Tibial nerve (tissue), 4 donors: Measurements from ENCODE around the gene TLN1. TPM values are rescaled to one million over a fixed set of nuclear protein-coding genes. Genes with fewer than 3 reads are reported as not detected.
A peak's percentile ranks its signal among the peaks of the same experiment; 100 is the strongest.

Source experiments
- DNase-seq, 2 donors: peaks; one replicate each; pipeline ENCODE4 v3.0.0-alpha.2; 2019; ENCODE audit warnings: low spot score in 2 of 2
- H3K27ac ChIP-seq, 4 donors: fragments of 200-600 bp; sonication (generic) in 3 of 4; one replicate each; pipeline ENCODE4 v1.5.1; 2017 to 2019; ENCODE audit warnings: mild to moderate bottlenecking in 1 of 4
- H3K27me3 ChIP-seq, 2 donors: fragments of 200-600 bp; sonication (generic) in 1 of 2; one replicate each; pipeline versions ENCODE4 v1.5.1 to v1.6.0; 2017 to 2019
- H3K36me3 ChIP-seq, 3 donors: fragments of 200-600 bp; sonication (generic); one replicate each; pipeline ENCODE4 v1.5.1; 2018 to 2019
- H3K4me1 ChIP-seq, 4 donors: fragments of 200-600 bp; sonication (generic) in 3 of 4; one replicate each; pipeline ENCODE4 v1.5.1; 2017 to 2019
- H3K4me3 ChIP-seq, 4 donors: fragments of 200-600 bp; sonication (generic) in 3 of 4; one replicate each; pipeline ENCODE4 v1.5.1; 2017 to 2019; ENCODE audit warnings: mild to moderate bottlenecking in 1 of 4, moderate library complexity in 1 of 4
- H3K9me3 ChIP-seq, 4 donors: fragments of 200-600 bp; sonication (generic) in 3 of 4; one replicate each; pipeline ENCODE4 v1.5.1; 2017 to 2019
- EP300 ChIP-seq, 2 donors: sonication (generic); formaldehyde crosslinking; IDR thresholded peaks; one replicate each; pipeline ENCODE4 v1.6.1; 2017; ENCODE audit warnings: antibody characterized with exemption in 2 of 2, mild to moderate bottlenecking in 1 of 2
- POLR2A ChIP-seq, 2 donors: fragments of 450-650 bp; IDR thresholded peaks; one replicate each; pipeline ENCODE4 v1.6.1; 2017; ENCODE audit warnings: antibody characterized with exemption in 2 of 2, mild to moderate bottlenecking in 2 of 2, moderate library complexity in 2 of 2
- WGBS, 2 donors: methylation state at CpG; one replicate each; pipeline ENCODE4 v1.1.5; 2018; 5-methylcytosine and 5-hydroxymethylcytosine counted together
- total RNA-seq, 4 donors: library from RNA; depleted of rRNA; stranded (reverse); fragments of >200 nt; gene quantifications; one replicate each; pipeline ENCODE4 v1.1.0, GENCODE V29; 2016
- TF ChIP-seq, protein P1 (sequence below), 5 experiments: fragments of 200-600 bp in 3 of 5; fragments of 450-650 bp in 2 of 5; sonication (generic) in 3 of 5; IDR thresholded peaks; one replicate each; pipeline ENCODE4 v1.5.1; 2016 to 2019; ENCODE audit warnings: antibody characterized with exemption in 5 of 5, mild to moderate bottlenecking in 3 of 5, moderate library complexity in 2 of 5

TLN1 gene
- total RNA-seq, 4 donors from 2014 or later = 284 to 405 (median 350) TPM

DNA sequence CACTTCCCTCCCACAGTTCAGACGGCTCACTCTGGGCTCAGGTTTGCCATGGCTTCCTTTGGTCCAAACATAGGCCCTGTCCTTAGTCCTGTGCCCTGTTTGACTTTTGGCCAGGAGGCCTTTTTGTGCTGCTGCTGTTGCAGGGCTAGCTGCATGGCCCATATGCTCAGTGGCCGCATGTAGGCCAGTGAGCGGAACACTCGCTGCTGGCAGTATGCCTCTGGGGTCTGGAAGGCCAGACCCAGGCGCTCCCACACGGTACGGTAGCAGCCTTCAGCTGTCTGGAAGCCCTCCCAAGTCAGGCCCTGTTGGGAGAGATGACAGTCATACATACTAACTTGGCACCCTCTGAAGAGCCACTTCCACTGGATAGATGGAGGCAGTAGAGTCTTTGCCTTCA is 5.1 kb upstream of the TLN1 start:
- peaks cover 0 to 81% (median 17%) of the 10 kb centered on the region in 3 donors for H3K36me3 ChIP-seq
- no peak for TF ChIP-seq POLR2A (IDR thresholded peaks at IDR 0.05)
- TF ChIP-seq, protein P1, sequence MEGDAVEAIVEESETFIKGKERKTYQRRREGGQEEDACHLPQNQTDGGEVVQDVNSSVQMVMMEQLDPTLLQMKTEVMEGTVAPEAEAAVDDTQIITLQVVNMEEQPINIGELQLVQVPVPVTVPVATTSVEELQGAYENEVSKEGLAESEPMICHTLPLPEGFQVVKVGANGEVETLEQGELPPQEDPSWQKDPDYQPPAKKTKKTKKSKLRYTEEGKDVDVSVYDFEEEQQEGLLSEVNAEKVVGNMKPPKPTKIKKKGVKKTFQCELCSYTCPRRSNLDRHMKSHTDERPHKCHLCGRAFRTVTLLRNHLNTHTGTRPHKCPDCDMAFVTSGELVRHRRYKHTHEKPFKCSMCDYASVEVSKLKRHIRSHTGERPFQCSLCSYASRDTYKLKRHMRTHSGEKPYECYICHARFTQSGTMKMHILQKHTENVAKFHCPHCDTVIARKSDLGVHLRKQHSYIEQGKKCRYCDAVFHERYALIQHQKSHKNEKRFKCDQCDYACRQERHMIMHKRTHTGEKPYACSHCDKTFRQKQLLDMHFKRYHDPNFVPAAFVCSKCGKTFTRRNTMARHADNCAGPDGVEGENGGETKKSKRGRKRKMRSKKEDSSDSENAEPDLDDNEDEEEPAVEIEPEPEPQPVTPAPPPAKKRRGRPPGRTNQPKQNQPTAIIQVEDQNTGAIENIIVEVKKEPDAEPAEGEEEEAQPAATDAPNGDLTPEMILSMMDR (IDR thresholded peaks at IDR 0.05) = no peak
- no peak for TF ChIP-seq EP300 (IDR thresholded peaks at IDR 0.05)

DNA sequence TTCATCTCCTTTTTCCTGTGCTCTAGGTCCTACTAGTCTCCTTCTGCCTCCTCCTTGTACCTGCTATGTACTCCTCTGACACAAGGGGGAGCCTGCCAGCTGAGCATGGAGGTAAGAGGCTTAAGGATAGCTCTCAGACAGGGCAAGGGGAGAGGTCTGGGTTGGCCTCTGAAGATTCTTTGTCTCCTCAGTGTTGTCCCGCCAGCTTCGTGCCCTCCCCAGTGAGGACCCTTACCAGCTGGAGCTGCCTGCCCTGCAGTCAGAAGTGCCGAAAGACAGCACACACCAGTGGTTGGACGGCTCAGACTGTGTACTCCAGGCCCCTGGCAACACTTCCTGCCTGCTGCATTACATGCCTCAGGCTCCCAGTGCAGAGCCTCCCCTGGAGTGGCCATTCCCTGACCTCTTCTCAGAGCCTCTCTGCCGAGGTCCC is 4.2 kb upstream of the TLN1 start:
- 28 to 29% methylated on average over 3 to 5 of the region's 5 CpGs for WGBS, 2 donors
- peak; percentile 46 to 74 for DNase-seq
- H3K4me1 ChIP-seq = peaks cover 0 to 22% (median 16%) of the 10 kb centered on the region in 4 donors
- H3K9me3 ChIP-seq = no peaks in the 10 kb centered on the region
- H3K4me3 ChIP-seq = no peak overlapping the region
- peak overlapping the region in 1 of 4 donors; percentile 28 for H3K27ac ChIP-seq
- no peak for TF ChIP-seq POLR2A (IDR thresholded peaks at IDR 0.05)
- TF ChIP-seq, protein P1 (IDR thresholded peaks at IDR 0.05) = peak; percentile 61 to 77 (median 69)
- no peaks in the 10 kb centered on the region for H3K27me3 ChIP-seq
- peaks cover 0 to 72% (median 17%) of the 10 kb centered on the region in 3 donors for H3K36me3 ChIP-seq

More for the DNA sequence above, 5.1 kb upstream of the TLN1 start:
- Histone ChIP-seq H3K9me3 (no peaks in the 10 kb centered on the region), H3K27ac (no peak overlapping the region), H3K27me3 (no peaks in the 10 kb centered on the region), H3K4me1 (peaks cover 0 to 22% (median 15%) of the 10 kb centered on the region in 4 donors), H3K4me3 (no peak overlapping the region)
- DNase-seq = no peak
- WGBS, 2 donors = 62 to 67% methylated on average over 5 to 7 of the region's 7 CpGs

DNA sequence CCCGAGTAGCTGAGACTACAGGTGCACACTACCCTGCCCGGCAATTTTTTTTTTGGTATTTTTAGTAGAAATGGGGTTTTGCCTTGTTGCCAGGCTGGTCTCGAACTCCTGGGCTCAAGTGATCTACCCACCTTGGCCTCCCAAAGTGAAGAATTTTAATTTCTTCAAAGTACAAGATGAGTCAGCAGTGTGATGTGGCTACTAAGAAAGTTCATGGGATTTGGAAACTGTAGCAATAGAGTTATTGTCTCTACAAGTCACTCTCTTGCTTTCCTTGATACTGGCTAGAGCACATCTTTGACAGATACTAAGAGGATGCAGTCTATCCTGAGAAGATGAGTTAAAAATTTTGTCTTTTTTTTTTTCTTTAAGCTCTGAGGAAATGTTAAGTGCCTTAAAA is 2.1 kb upstream of the TLN1 start:
- TF ChIP-seq, protein P1 (IDR thresholded peaks at IDR 0.05) = no peak
- TF ChIP-seq EP300 (IDR thresholded peaks at IDR 0.05) (no peak), POLR2A (IDR thresholded peaks at IDR 0.05) (no peak)
- no peak overlapping the region for H3K4me3 ChIP-seq
- 90 to 92% methylated on average over 3 of the region's 3 CpGs for WGBS, 2 donors
- H3K36me3 ChIP-seq = peaks cover 0 to 51% (median 17%) of the 10 kb centered on the region in 3 donors
- peak overlapping the region in 3 of 4 donors; percentile 2 to 95 (median 94) for H3K27ac ChIP-seq
- H3K27me3 ChIP-seq = no peaks in the 10 kb centered on the region
- H3K9me3 ChIP-seq = no peaks in the 10 kb centered on the region
- H3K4me1 ChIP-seq = peaks cover 0 to 43% (median 37%) of the 10 kb centered on the region in 4 donors
- no peak for DNase-seq

DNA sequence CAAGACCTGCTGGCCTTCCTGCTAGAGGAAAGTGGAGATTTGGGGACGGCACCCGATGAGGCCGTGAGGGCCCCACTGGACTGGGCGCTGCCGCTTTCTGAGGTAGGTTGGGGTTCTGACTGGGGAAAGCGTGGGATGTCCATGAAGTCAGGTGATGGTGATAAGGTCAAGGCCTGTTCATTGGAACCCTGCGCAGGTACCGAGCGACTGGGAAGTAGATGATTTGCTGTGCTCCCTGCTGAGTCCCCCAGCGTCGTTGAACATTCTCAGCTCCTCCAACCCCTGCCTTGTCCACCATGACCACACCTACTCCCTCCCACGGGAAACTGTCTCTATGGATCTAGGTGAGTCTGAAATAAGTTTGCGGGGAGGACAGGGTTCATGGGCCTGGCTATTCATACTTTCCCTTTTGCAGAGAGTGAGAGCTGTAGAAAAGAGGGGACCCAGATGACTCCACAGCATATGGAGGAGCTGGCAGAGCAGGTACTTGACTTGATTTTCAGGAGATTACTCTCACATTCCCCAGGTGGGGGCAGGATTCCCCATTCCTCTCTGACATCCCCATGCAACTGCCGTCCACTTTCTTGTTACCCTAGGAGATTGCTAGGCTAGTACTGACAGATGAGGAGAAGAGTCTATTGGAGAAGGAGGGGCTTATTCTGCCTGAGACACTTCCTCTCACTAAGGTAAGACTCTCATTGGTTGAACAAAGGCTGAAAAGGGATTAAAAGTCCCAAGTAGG is 976 bp upstream of the TLN1 start:
- Histone ChIP-seq H3K27me3 (no peaks in the 10 kb centered on the region), H3K9me3 (no peaks in the 10 kb centered on the region), H3K4me3 (peak overlapping the region; percentile 62 to 90 (median 82)), H3K27ac (peak overlapping the region; percentile 89 to 99 (median 94)), H3K4me1 (peaks cover 0 to 54% (median 48%) of the 10 kb centered on the region in 4 donors), H3K36me3 (peaks cover 0 to 39% (median 10%) of the 10 kb centered on the region in 3 donors)
- 1 to 2% methylated on average over 13 to 14 of the region's 14 CpGs for WGBS, 2 donors
- TF ChIP-seq, protein P1 (IDR thresholded peaks at IDR 0.05) = no peak
- TF ChIP-seq POLR2A (IDR thresholded peaks at IDR 0.05) (no peak), EP300 (IDR thresholded peaks at IDR 0.05) (no peak)
- DNase-seq = no peak
